A549 (cell line): ENCODE data around the gene DTNB. TPM values are rescaled to one million over a fixed set of nuclear protein-coding genes. Genes with fewer than 3 reads are reported as not detected.

Experiments
- ATAC-seq, 2 experiments: fragments of 200-7000 bp in 1 of 2; fragments of >200 bp in 1 of 2; cut with Nextera tagmentation in 1 of 2; cut with Tn5 transposase in 1 of 2; 3 replicates each; pipeline versions ENCODE4 v1.8.0 to v1.9.1; 2018 to 2020; ENCODE audit warnings: mild to moderate bottlenecking in 1 of 2, moderate library complexity in 1 of 2
- CTCF ChIA-PET: fragments of 300-600 bp; sonication (Branson Sonifier 250); formaldehyde crosslinking; extraction: SDS; loops from one replicate; lab custom pipeline; 2021; ENCODE audit warnings: antibody characterized with exemption, inconsistent platforms; lab: Yijun Ruan, JAX
- POLR2A ChIA-PET: fragments of 350-600 bp; formaldehyde crosslinking; extraction: SDS; loops from one replicate; lab custom pipeline; 2021; ENCODE audit warnings: antibody characterized with exemption, inconsistent platforms; lab: Yijun Ruan, JAX
- DNase-seq, 2 experiments: peaks; one replicate each; pipeline versions ENCODE4 v3.0.0 to v3.0.0-alpha.2; 2011 to 2016; ENCODE audit warnings: low read depth in 1 of 2, low spot score in 1 of 2
- FAIRE-seq: peaks from 2 replicates; lab custom pipeline; 2011; peaks lifted over from hg19 to GRCh38; lab: Jason Lieb, UNC
- H3K27ac ChIP-seq, 2 experiments: fragments of >200 bp; sonication (Bioruptor Twin); formaldehyde crosslinking; 3 replicates each; pipeline ENCODE4 v1.5.1; 2016 to 2017
- H3K4me1 ChIP-seq: fragments of >200 bp; sonication (Bioruptor Twin); formaldehyde crosslinking; 3 replicates; pipeline ENCODE4 v1.6.1; 2016
- H3K4me2 ChIP-seq: fragments of >200 bp; sonication (Bioruptor Twin); formaldehyde crosslinking; 3 replicates; pipeline ENCODE4 v1.6.1; 2016
- H3K4me3 ChIP-seq: fragments of >200 bp; sonication (Bioruptor Twin); formaldehyde crosslinking; 3 replicates; pipeline ENCODE4 v1.5.1; 2016
- H3K9me3 ChIP-seq: fragments of >200 bp; sonication (Bioruptor Twin); formaldehyde crosslinking; 3 replicates; pipeline ENCODE4 v1.6.1; 2016
- BCL3 ChIP-seq: fragments of >200 bp; sonication (Bioruptor Twin); formaldehyde crosslinking; IDR thresholded peaks from 3 replicates; pipeline ENCODE4 v1.6.1; 2016
- CHD4 ChIP-seq: fragments of 200-600 bp; sonication (generic); IDR thresholded peaks from 2 replicates; pipeline ENCODE4 v1.6.1; 2016; ENCODE audit warnings: antibody characterized with exemption, mild to moderate bottlenecking, borderline replicate concordance
- E2F6 ChIP-seq: IDR thresholded peaks from 2 replicates; pipeline ENCODE4 v1.6.1; 2012; ENCODE audit warnings: low read depth, borderline replicate concordance
- EHF ChIP-seq: fragments of 250-450 bp; sonication (Bioruptor Pico); IDR thresholded peaks from 2 replicates; pipeline ENCODE4 v1.5.0; 2020; ENCODE audit warnings: mild to moderate bottlenecking
- EHMT2 ChIP-seq: fragments of 200-600 bp; sonication (generic); IDR thresholded peaks from 2 replicates; pipeline ENCODE4 v1.6.1; 2016; ENCODE audit warnings: antibody characterized with exemption, low read depth, mild to moderate bottlenecking, moderate library complexity
- ELK1 ChIP-seq: fragments of 150-350 bp; IDR thresholded peaks from 2 replicates; pipeline ENCODE4 v1.6.1; 2014; ENCODE audit warnings: low read depth, mild to moderate bottlenecking, low read length
- EP300 ChIP-seq, 2 experiments: fragments of >200 bp; sonication (Bioruptor Twin); formaldehyde crosslinking; IDR thresholded peaks; 2 replicates in 1 of 2; 3 replicates in 1 of 2; pipeline ENCODE4 v1.6.1; 2016 to 2017
- FOSL2 ChIP-seq, 2 experiments: fragments of 450-650 bp in 1 of 2; fragments of >200 bp in 1 of 2; sonication (Bioruptor Twin) in 1 of 2; formaldehyde crosslinking; IDR thresholded peaks; 2 replicates each; pipeline versions ENCODE4 v1.5.0 to v1.6.1; 2016 to 2020; ENCODE audit warnings: mild to moderate bottlenecking in 1 of 2, moderate library complexity in 1 of 2
- GATA3 ChIP-seq: IDR thresholded peaks from 2 replicates; pipeline ENCODE4 v1.6.1; 2012; ENCODE audit warnings: borderline replicate concordance
- HES2 ChIP-seq: fragments of >200 bp; sonication (Bioruptor Twin); formaldehyde crosslinking; IDR thresholded peaks from 2 replicates; pipeline ENCODE4 v1.6.1; 2016
- HEYL ChIP-seq: fragments of 250-450 bp; sonication (Bioruptor Pico); IDR thresholded peaks from 2 replicates; pipeline ENCODE4 v1.8.0; 2021; ENCODE audit warnings: mild to moderate bottlenecking, moderate library complexity
- HOXB5 ChIP-seq: fragments of 250-450 bp; sonication (Bioruptor Pico); IDR thresholded peaks from 2 replicates; pipeline ENCODE4 v1.5.0; 2020; ENCODE audit warnings: mild to moderate bottlenecking, moderate library complexity
- JUN ChIP-seq, 2 experiments: fragments of >200 bp; sonication (Bioruptor Twin); formaldehyde crosslinking; IDR thresholded peaks; 2 replicates in 1 of 2; 3 replicates in 1 of 2; pipeline ENCODE4 v1.6.1; 2016 to 2017
- KDM1A ChIP-seq: fragments of 200-600 bp; sonication (generic); IDR thresholded peaks from 2 replicates; pipeline ENCODE4 v1.6.1; 2016; ENCODE audit warnings: low read depth, mild to moderate bottlenecking
- KDM5A ChIP-seq: fragments of 200-600 bp; sonication (generic); IDR thresholded peaks from 2 replicates; pipeline ENCODE4 v1.6.1; 2016; ENCODE audit warnings: antibody characterized with exemption, mild to moderate bottlenecking
- MAFK ChIP-seq: fragments of 450-650 bp; IDR thresholded peaks from 2 replicates; pipeline ENCODE4 v1.6.1; 2014; ENCODE audit not compliant: partially characterized antibody
- MAZ ChIP-seq: fragments of 150-350 bp; IDR thresholded peaks from 2 replicates; pipeline ENCODE4 v1.6.1; 2014; ENCODE audit warnings: antibody characterized with exemption, low read depth, low read length, borderline replicate concordance
- NFE2L2 ChIP-seq: fragments of 150-350 bp; conservative IDR thresholded peaks from 2 replicates; pipeline ENCODE4 v1.6.1; 2014; ENCODE audit warnings: low read length
- NPAS2 ChIP-seq: fragments of 250-450 bp; sonication (Bioruptor Pico); IDR thresholded peaks from 2 replicates; pipeline ENCODE4 v1.8.0; 2022; ENCODE audit warnings: mild to moderate bottlenecking, moderate library complexity, borderline replicate concordance
- NR3C1 ChIP-seq: fragments of >200 bp; sonication (Bioruptor Twin); formaldehyde crosslinking; IDR thresholded peaks from 3 replicates; pipeline ENCODE4 v1.6.1; 2017
- PHF8 ChIP-seq: fragments of 200-600 bp; sonication (generic); IDR thresholded peaks from 2 replicates; pipeline ENCODE4 v1.6.1; 2016; ENCODE audit warnings: low read depth, mild to moderate bottlenecking, antibody characterized with exemption, moderate library complexity, borderline replicate concordance
- RARB ChIP-seq: fragments of 250-450 bp; sonication (Bioruptor Pico); IDR thresholded peaks from 2 replicates; pipeline ENCODE4 v1.8.0; 2021; ENCODE audit warnings: mild to moderate bottlenecking, moderate library complexity
- REST ChIP-seq: fragments of 200-600 bp; sonication (generic); IDR thresholded peaks from 2 replicates; pipeline ENCODE4 v1.6.1; 2016; ENCODE audit warnings: antibody characterized with exemption, mild to moderate bottlenecking, moderate library complexity
- RNF2 ChIP-seq: fragments of 200-600 bp; sonication (generic); IDR thresholded peaks from 2 replicates; pipeline ENCODE4 v1.6.1; 2016; ENCODE audit warnings: low read depth, mild to moderate bottlenecking, antibody characterized with exemption, moderate library complexity, borderline replicate concordance
- TP53 ChIP-seq: fragments of 250-450 bp; sonication (Bioruptor Pico); IDR thresholded peaks from 2 replicates; pipeline ENCODE4 v1.5.0; 2021; ENCODE audit warnings: mild to moderate bottlenecking, moderate library complexity
- ZNF302 ChIP-seq: fragments of 250-450 bp; sonication (Bioruptor Pico); IDR thresholded peaks from 2 replicates; pipeline ENCODE4 v1.9.0; 2021; ENCODE audit warnings: inconsistent platforms, mild to moderate bottlenecking, moderate library complexity
- ZSCAN20 ChIP-seq: fragments of 250-450 bp; sonication (Bioruptor Pico); IDR thresholded peaks from 2 replicates; pipeline ENCODE4 v1.8.0; 2022; ENCODE audit warnings: mild to moderate bottlenecking, moderate library complexity
- WGBS: methylation state at CpG from one replicate; pipeline ENCODE4 v1.1.6; 2017; ENCODE audit errors: missing lambda C conversion rate; 5-methylcytosine and 5-hydroxymethylcytosine counted together
- polyA plus RNA-seq, 4 experiments: library from polyadenylated mRNA; depleted of rRNA in 3 of 4; stranded (reverse); fragments of >200 nt; fragmentation: RNase III in 1 of 4; extraction: RNeasy Plus Mini Kit Qiagen cat#74134 plus additional on column Dnase treatment in 1 of 4; gene quantifications; 2 replicates in 3 of 4; 3 replicates in 1 of 4; pipeline ENCODE4 v1.2.3, GENCODE V29; 2011 to 2017

Gene DTNB
- polyA plus RNA-seq, 2 of the 4 experiments (the other 2 are of a cell fraction) = 11.2 to 32.6 TPM

DNA sequence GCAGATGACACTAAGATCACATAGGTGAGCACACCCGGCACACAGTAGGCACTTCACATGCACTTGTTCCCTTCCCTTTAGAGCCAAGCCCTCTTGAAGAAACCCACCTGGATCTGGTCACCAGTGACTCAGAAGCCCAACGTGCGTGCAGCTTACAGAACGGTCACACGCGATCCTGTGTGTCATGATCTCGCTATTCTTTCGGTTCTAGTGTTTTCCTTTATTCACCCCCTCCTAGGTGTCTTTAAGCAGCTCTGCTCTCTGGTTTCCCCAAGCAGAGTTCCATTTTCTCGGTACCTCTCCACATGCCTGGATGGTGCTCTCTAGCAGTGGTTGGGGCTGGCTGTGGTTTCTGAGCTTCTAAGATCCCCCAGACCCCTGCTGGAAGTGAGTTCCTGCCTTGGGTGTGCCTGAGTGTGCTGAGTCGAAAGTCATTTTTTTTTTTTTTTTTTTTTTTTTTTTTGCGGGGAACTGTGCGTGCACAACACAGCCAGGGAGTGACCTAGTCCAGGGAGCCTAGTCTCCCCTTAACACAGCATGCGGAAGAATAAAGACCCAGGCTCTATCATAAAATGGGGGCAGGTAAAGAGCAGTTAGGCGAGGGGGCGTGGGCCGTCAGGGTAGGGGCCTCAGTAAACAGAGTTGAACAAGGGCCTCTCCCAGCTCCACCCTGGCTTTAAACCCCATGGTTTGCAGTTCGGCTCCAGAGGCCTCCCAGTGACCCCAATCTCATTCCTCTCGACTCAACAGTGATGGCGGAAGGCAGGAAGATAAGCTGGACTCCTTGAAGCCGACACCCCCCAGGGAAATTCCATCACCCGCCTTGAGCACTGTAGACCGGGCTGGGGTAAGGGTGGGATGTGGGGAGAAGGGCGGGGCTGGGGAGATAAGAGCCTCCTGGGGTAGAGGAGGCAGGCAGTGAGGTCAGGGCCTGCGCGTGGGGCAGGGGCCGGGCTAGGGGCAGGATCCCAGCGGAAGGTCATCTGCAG lies 301.8 kb downstream of the DTNB start:
- FAIRE-seq (no peak), DNase-seq (no peak), ATAC-seq (no peak)
- Histone ChIP-seq H3K9me3 (no peaks in the 10 kb centered on the region), H3K27ac (no peak overlapping the region), H3K4me1 (peaks cover 4% of the 10 kb centered on the region; the same call in 1 of the 3 replicates), H3K4me2 (no peak overlapping the region), H3K4me3 (no peak overlapping the region)
- WGBS = 89% methylated on average over 26 of the region's 27 CpGs
- ChIA-PET CTCF (interaction anchor here (0.5 to 7.7 kb wide), 9 partner anchors 9 to 1644 kb away, joined by 3 to 49 read pairs (median 4); partner anchors contain the start of gene DNMT3A), POLR2A (interaction anchor here (0.6 kb wide), 2 partner anchors 36 to 597 kb away, joined by 3 to 4 read pairs; no protein-coding TSS in a partner anchor)
- TF ChIP-seq HOXB5 = no peak
- no peak for TF ChIP-seq RARB (CRISPR knock-in tag)
- no peak for TF ChIP-seq EHMT2
- no peak for TF ChIP-seq NFE2L2
- no peak for TF ChIP-seq HEYL (CRISPR knock-in tag)
- no peak for TF ChIP-seq JUN (IDR thresholded peaks at IDR 0.05)
- TF ChIP-seq MAZ = no peak
- TF ChIP-seq NR3C1 = no peak
- no peak for TF ChIP-seq BCL3
- no peak for TF ChIP-seq HES2
- no peak for TF ChIP-seq KDM5A
- no peak for TF ChIP-seq RNF2
- TF ChIP-seq NPAS2 = no peak

GRCh38 chr2:25369876-25370275 lies 303.5 kb downstream of the DTNB start:
- Histone ChIP-seq H3K4me1 (no peaks in the 10 kb centered on the region), H3K9me3 (no peaks in the 10 kb centered on the region), H3K4me3 (no peak overlapping the region), H3K4me2 (no peak overlapping the region)
- DNase-seq (no peak), FAIRE-seq (no peak)
- 83% methylated on average over 5 of the region's 5 CpGs for WGBS
- POLR2A ChIA-PET = no interaction called here
- TF ChIP-seq PHF8 = no peak
- TF ChIP-seq TP53 (CRISPR knock-in tag) = no peak
- TF ChIP-seq GATA3 = no peak
- TF ChIP-seq KDM1A = no peak
- TF ChIP-seq ELK1 = no peak
- TF ChIP-seq HES2 = no peak
- TF ChIP-seq REST = no peak
- TF ChIP-seq BCL3 = no peak
- no peak for TF ChIP-seq HOXB5
- no peak for TF ChIP-seq E2F6
- no peak for TF ChIP-seq EHF (CRISPR knock-in tag)
- TF ChIP-seq RARB (CRISPR knock-in tag) = no peak
- no peak for TF ChIP-seq EP300 (IDR thresholded peaks at IDR 0.05)
- TF ChIP-seq MAFK = no peak
- TF ChIP-seq ZSCAN20 (CRISPR knock-in tag) = no peak
- TF ChIP-seq CHD4 = no peak
- TF ChIP-seq FOSL2 (IDR thresholded peaks at IDR 0.05) = no peak
- TF ChIP-seq FOSL2 (CRISPR knock-in tag; IDR thresholded peaks at IDR 0.05) = no peak
- TF ChIP-seq ZNF302 (CRISPR knock-in tag) = no peak
- TF ChIP-seq, all 56 proteins: peak for 0
- ATAC-seq = no peak
- no peak overlapping the region for H3K27ac ChIP-seq
- CTCF ChIA-PET = interaction anchor here (2.8 to 4.6 kb wide), 2 partner anchors 8 to 12 kb away, joined by 10 to 39 read pairs; no protein-coding TSS in a partner anchor
